WERI-Rb-1 (cell line): Measurements from ENCODE around the gene CLEC17A.
"Not testable (repeated sequence)": the region's sequence is repeated elsewhere in the genome, so short reads cannot be mapped to it uniquely, and the experiment has no call there.

Experiments used
- DNase-seq: peaks from one replicate; pipeline ENCODE4 v3.0.0-alpha.2; 2020
- H3K27ac ChIP-seq: fragments of 250-450 bp; sonication (Bioruptor Pico); 2 replicates; pipeline ENCODE4 v1.5.1; 2020; ENCODE audit warnings: mild to moderate bottlenecking, moderate library complexity
- H3K27me3 ChIP-seq: fragments of 250-450 bp; sonication (Bioruptor Pico); 2 replicates; pipeline ENCODE4 v1.5.1; 2021; ENCODE audit warnings: mild to moderate bottlenecking, low read depth, moderate library complexity; ENCODE audit not compliant: insufficient read depth, severe bottlenecking
- H3K36me3 ChIP-seq: fragments of 250-450 bp; sonication (Bioruptor Pico); 2 replicates; pipeline ENCODE4 v1.5.1; 2020; ENCODE audit warnings: mild to moderate bottlenecking, moderate library complexity
- H3K4me3 ChIP-seq: 2 replicates; pipeline ENCODE4 v1.5.1; 2011; ENCODE audit warnings: low read depth, mild to moderate bottlenecking, control low read depth, low read length
- H3K9me3 ChIP-seq: fragments of 250-450 bp; sonication (Bioruptor Pico); 2 replicates; pipeline ENCODE4 v1.5.1; 2021; ENCODE audit warnings: mild to moderate bottlenecking, moderate library complexity; ENCODE audit not compliant: severe bottlenecking
- CTCF ChIP-seq: IDR thresholded peaks from 2 replicates; pipeline ENCODE4 v1.5.1; 2011; ENCODE audit warnings: low read depth, mild to moderate bottlenecking, control low read depth, inconsistent platforms, low read length

The CLEC17A gene

GRCh38 chr19:14561847-14562351 is 21.0 kb upstream of the CLEC17A start:
- no peak for TF ChIP-seq CTCF
- Histone ChIP-seq H3K27ac (no peak overlapping the region), H3K27me3 (no peaks in the 10 kb centered on the region), H3K36me3 (peaks cover 38% of the 10 kb centered on the region), H3K4me3 (no peak overlapping the region), H3K9me3 (no peaks in the 10 kb centered on the region)
- DNase-seq: no peak

- peaks cover 37% of the 10 kb centered on the region for H3K36me3 ChIP-seq
- H3K9me3 ChIP-seq: no peaks in the 10 kb centered on the region
- H3K27me3 ChIP-seq: no peaks in the 10 kb centered on the region
- no peak overlapping the region for H3K4me3 ChIP-seq
- DNase-seq: no peak
- no peak overlapping the region for H3K27ac ChIP-seq
- no peak for TF ChIP-seq CTCF
Observed at GRCh38 chr19:14562660-14563589, 20.0 kb upstream of the CLEC17A start.

- Histone ChIP-seq H3K9me3 (no peaks in the 10 kb centered on the region), H3K27ac (no peak overlapping the region), H3K4me3 (no peak overlapping the region), H3K27me3 (no peaks in the 10 kb centered on the region), H3K36me3 (peaks cover 37% of the 10 kb centered on the region)
- no peak for DNase-seq
- no peak for TF ChIP-seq CTCF
Observed at GRCh38 chr19:14563590-14563926, 19.3 kb upstream of the CLEC17A start.

GRCh38 chr19:14563989-14564651 is 18.8 kb upstream of the CLEC17A start:
- TF ChIP-seq CTCF: no peak
- H3K4me3 ChIP-seq: no peak overlapping the region
- no peaks in the 10 kb centered on the region for H3K27me3 ChIP-seq
- peak; percentile 83 for DNase-seq
- H3K36me3 ChIP-seq: peaks cover 37% of the 10 kb centered on the region
- H3K27ac ChIP-seq: no peak overlapping the region
- H3K9me3 ChIP-seq: no peaks in the 10 kb centered on the region

GRCh38 chr19:14564652-14565297 is 18.1 kb upstream of the CLEC17A start:
- H3K27ac ChIP-seq, H3K4me3 ChIP-seq, H3K9me3 ChIP-seq, DNase-seq, H3K27me3 ChIP-seq: not testable (repeated sequence)
- peaks cover 37% of the 10 kb centered on the region for H3K36me3 ChIP-seq

GRCh38 chr19:14565298-14565679 is 17.6 kb upstream of the CLEC17A start:
- DNase-seq: no peak
- Histone ChIP-seq H3K4me3 (no peak overlapping the region), H3K27me3 (no peaks in the 10 kb centered on the region), H3K9me3 (no peaks in the 10 kb centered on the region), H3K27ac (no peak overlapping the region), H3K36me3 (peaks cover 37% of the 10 kb centered on the region)
- no peak for TF ChIP-seq CTCF
